Activated gamma-delta T cell treated with anti-CD3 and anti-CD28 coated beads, Interleukin-2, amount 50 U/mL, for 16 hours (primary cell): ENCODE measurements around the gene COL4A2.

Experiments used
- DNase-seq: peaks from one replicate; pipeline ENCODE4 v3.0.0-alpha.2; 2020; ENCODE audit warnings: low read depth

COL4A2 gene

GRCh38 chr13:110306960-110307766 is at the start of gene COL4A2, which contains the start of gene COL4A1:
TSS of gene COL4A2 (plus strand) at chr13:110307284. CDS start at chr13:110307904, 620 bp downstream.
TSS of gene COL4A1 (minus strand) at chr13:110307157. CDS start at chr13:110307027, 130 bp downstream.
- no peak for DNase-seq

- DNase-seq = no peak
These were observed 49.7 kb upstream of the COL4A2 start for GRCh38 chr13:110257408-110257807.

GRCh38 chr13:110258876-110259631 is 48.0 kb upstream of the COL4A2 start:
- no peak for DNase-seq

- no peak for DNase-seq
These were observed 47.4 kb upstream of the COL4A2 start for GRCh38 chr13:110259651-110260050.

GRCh38 chr13:110261166-110262081 is 45.7 kb upstream of the COL4A2 start:
- DNase-seq = no peak

- no peak for DNase-seq
These were observed 45.0 kb upstream of the COL4A2 start for GRCh38 chr13:110262082-110262436.

GRCh38 chr13:110262508-110263291 is 44.4 kb upstream of the COL4A2 start:
- DNase-seq = no peak

GRCh38 chr13:110263404-110263803 is 43.7 kb upstream of the COL4A2 start:
- DNase-seq = no peak

GRCh38 chr13:110263888-110264287 is 43.2 kb upstream of the COL4A2 start:
- DNase-seq = no peak

GRCh38 chr13:110264685-110265275 is 42.3 kb upstream of the COL4A2 start:
- DNase-seq = no peak

GRCh38 chr13:110265341-110265681 is 41.8 kb upstream of the COL4A2 start:
- no peak for DNase-seq

- DNase-seq = no peak
These were observed 41.2 kb upstream of the COL4A2 start for GRCh38 chr13:110265682-110266430.

GRCh38 chr13:110266431-110266809 is 40.7 kb upstream of the COL4A2 start:
- no peak for DNase-seq

GRCh38 chr13:110266983-110267382 is 40.1 kb upstream of the COL4A2 start:
- DNase-seq = no peak

GRCh38 chr13:110268061-110268460 is 39.0 kb upstream of the COL4A2 start:
- DNase-seq = no peak

- DNase-seq = no peak
These were observed 38.4 kb upstream of the COL4A2 start for GRCh38 chr13:110268576-110269185.

GRCh38 chr13:110269509-110270185 is 37.4 kb upstream of the COL4A2 start:
- no peak for DNase-seq

GRCh38 chr13:110270507-110270906 is 36.6 kb upstream of the COL4A2 start:
- no peak for DNase-seq

- DNase-seq = no peak
These were observed 35.8 kb upstream of the COL4A2 start for GRCh38 chr13:110271313-110271712.
